Caco-2 (cell line): Measurements from ENCODE around the gene SIRT2. TPM values are rescaled to one million over a fixed set of nuclear protein-coding genes. Genes with fewer than 3 reads are reported as not detected.

Experiments
- BruUV-seq: library from RNA; stranded (reverse); fragments of 400-500 nt; replicated peaks from 2 replicates; lab custom pipeline; 2021; lab: Mats Ljungman, UMichigan
- CTCF ChIA-PET: fragments of 300-600 bp; sonication (Branson Sonifier 250); formaldehyde crosslinking; loops from one replicate; lab custom pipeline; 2022; ENCODE audit warnings: antibody characterized with exemption; lab: Charles Lee
- POLR2A ChIA-PET: fragments of 300-600 bp; sonication (Branson Sonifier 250); formaldehyde crosslinking; loops from one replicate; lab custom pipeline; 2022; ENCODE audit warnings: antibody characterized with exemption; lab: Charles Lee
- DNase-seq, 2 experiments: peaks; one replicate each; pipeline versions ENCODE4 v3.0.0 to v3.0.0-alpha.2; 2020 to 2022
- H3K27me3 ChIP-seq: replicated peaks from 2 replicates; pipeline ENCODE4 v1.6.0; 2011; ENCODE audit warnings: low read length; ENCODE audit not compliant: control insufficient read depth, insufficient read depth
- H3K36me3 ChIP-seq: 2 replicates; pipeline ENCODE4 v1.5.1; 2011; ENCODE audit warnings: low read length; ENCODE audit not compliant: control insufficient read depth, insufficient read depth
- H3K4me1 ChIP-seq: fragments of 250-450 bp; sonication (Bioruptor Pico); 2 replicates; pipeline ENCODE4 v1.5.1; 2020; ENCODE audit warnings: mild to moderate bottlenecking
- H3K4me3 ChIP-seq: 2 replicates; pipeline ENCODE4 v1.5.1; 2011; ENCODE audit warnings: low read depth, mild to moderate bottlenecking, control low read depth, low read length
- H3K9me3 ChIP-seq: fragments of 250-450 bp; sonication (Bioruptor Pico); 2 replicates; pipeline ENCODE4 v1.5.1; 2020; ENCODE audit warnings: mild to moderate bottlenecking, moderate library complexity
- H3K27ac Mint-ChIP-seq: one replicate; pipeline ENCODE4 v1.8.0; 2022; ENCODE audit warnings: mixed read lengths; ENCODE audit not compliant: unreplicated experiment
- H3K27me3 Mint-ChIP-seq: one replicate; pipeline ENCODE4 v1.8.0; 2022; ENCODE audit warnings: mixed read lengths; ENCODE audit not compliant: insufficient read depth, unreplicated experiment
- H3K36me3 Mint-ChIP-seq: one replicate; pipeline ENCODE4 v1.8.0; 2022; ENCODE audit warnings: mild to moderate bottlenecking, mixed read lengths; ENCODE audit not compliant: insufficient read depth, unreplicated experiment
- H3K4me1 Mint-ChIP-seq: one replicate; pipeline ENCODE4 v1.8.0; 2022; ENCODE audit warnings: low read depth, mixed read lengths; ENCODE audit not compliant: unreplicated experiment
- H3K4me3 Mint-ChIP-seq: one replicate; pipeline ENCODE4 v1.8.0; 2022; ENCODE audit warnings: mild to moderate bottlenecking, moderate library complexity, mixed read lengths; ENCODE audit not compliant: unreplicated experiment
- H3K9me3 Mint-ChIP-seq: one replicate; pipeline ENCODE4 v1.8.0; 2022; ENCODE audit warnings: mixed read lengths; ENCODE audit not compliant: unreplicated experiment
- intact Hi-C: fragments of 100-400 bp; cut with micrococcal nuclease; formaldehyde crosslinking; loops from one replicate; pipeline ENCODE4 v1.10.0; 2022; ENCODE audit not compliant: unreplicated experiment
- total RNA-seq: library from RNA; stranded (reverse); gene quantifications from 2 replicates; pipeline ENCODE4 v1.2.3, GENCODE V29; 2022
- TF ChIP-seq, protein P1 (sequence below), 2 experiments: fragments of 200-600 bp in 1 of 2; IDR thresholded peaks; 1 replicate in 1 of 2; 2 replicates in 1 of 2; pipeline versions ENCODE4 v1.5.1 to v1.8.0; 2011 to 2022; ENCODE audit warnings: antibody characterized with exemption in 1 of 2, control low read depth in 1 of 2, inconsistent platforms in 1 of 2, low read depth in 1 of 2, low read length in 1 of 2, mild to moderate bottlenecking in 1 of 2, moderate library complexity in 1 of 2; ENCODE audit not compliant: insufficient read depth in 1 of 2, severe bottlenecking in 1 of 2, unreplicated experiment in 1 of 2

Gene SIRT2
- total RNA-seq, 1 experiment from 2014 or later, result 33.3 TPM

DNA sequence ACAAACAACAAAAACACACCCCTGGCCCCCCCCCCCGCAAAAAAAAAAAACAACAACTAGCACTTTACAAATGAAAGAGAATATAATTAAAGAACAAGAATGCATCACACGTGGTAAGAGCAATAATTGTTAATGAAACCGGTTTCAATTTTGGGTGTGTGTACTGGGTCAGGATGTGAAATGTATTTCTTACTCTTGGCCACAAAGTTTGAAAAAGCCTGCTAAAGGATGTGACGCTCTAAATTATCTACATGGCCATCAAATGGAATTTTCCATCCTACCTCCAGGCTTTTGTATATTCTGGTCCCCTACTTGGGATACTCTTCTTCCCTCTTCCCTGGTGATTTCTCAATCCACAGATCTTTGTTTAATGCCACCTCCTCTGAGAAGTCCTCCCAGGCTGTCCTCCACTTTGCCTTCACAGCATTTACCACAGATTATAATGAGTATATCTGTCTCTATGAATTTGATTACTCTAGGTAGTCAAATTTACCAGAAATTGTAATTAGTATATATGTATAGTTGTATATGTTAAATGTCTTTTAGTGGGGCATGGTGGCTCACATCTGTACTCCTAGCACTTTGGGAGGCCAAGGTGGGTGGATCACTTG is 29.1 kb upstream of the SIRT2 start:
- H3K4me3 ChIP-seq, result no peak overlapping the region
- Mint-ChIP-seq H3K27me3 (no peaks in the 10 kb centered on the region), H3K4me3 (no peak overlapping the region), H3K4me1 (no peaks in the 10 kb centered on the region), H3K36me3 (peaks cover 59% of the 10 kb centered on the region), H3K27ac (no peak overlapping the region), H3K9me3 (peaks cover 5% of the 10 kb centered on the region)
- 0 out of 2 replicates have a peak, but pooled peaks cover 4% of the 10 kb centered on the region for H3K9me3 ChIP-seq
- no TSS peak for BruUV-seq
- TF ChIP-seq, protein P1, sequence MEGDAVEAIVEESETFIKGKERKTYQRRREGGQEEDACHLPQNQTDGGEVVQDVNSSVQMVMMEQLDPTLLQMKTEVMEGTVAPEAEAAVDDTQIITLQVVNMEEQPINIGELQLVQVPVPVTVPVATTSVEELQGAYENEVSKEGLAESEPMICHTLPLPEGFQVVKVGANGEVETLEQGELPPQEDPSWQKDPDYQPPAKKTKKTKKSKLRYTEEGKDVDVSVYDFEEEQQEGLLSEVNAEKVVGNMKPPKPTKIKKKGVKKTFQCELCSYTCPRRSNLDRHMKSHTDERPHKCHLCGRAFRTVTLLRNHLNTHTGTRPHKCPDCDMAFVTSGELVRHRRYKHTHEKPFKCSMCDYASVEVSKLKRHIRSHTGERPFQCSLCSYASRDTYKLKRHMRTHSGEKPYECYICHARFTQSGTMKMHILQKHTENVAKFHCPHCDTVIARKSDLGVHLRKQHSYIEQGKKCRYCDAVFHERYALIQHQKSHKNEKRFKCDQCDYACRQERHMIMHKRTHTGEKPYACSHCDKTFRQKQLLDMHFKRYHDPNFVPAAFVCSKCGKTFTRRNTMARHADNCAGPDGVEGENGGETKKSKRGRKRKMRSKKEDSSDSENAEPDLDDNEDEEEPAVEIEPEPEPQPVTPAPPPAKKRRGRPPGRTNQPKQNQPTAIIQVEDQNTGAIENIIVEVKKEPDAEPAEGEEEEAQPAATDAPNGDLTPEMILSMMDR (IDR thresholded peaks at IDR 0.05; ENCODE audit: insufficient read depth in 1 of 2, low read depth in 1 of 2, low read length in 1 of 2, severe bottlenecking in 1 of 2, unreplicated experiment in 1 of 2), result no peak
- 0 out of 2 replicates have a peak, but pooled peaks cover 5% of the 10 kb centered on the region for H3K4me1 ChIP-seq
- POLR2A ChIA-PET, result interaction anchor here (0.5 to 1.0 kb wide), 2 partner anchors 79 to 233 kb away, joined by 3 to 5 read pairs; no protein-coding TSS in a partner anchor
- no peak for DNase-seq
- peaks cover 11% of the 10 kb centered on the region for H3K36me3 ChIP-seq
- H3K27me3 ChIP-seq, result no peaks in the 10 kb centered on the region
- CTCF ChIA-PET, result interaction anchor here (0.7 to 0.8 kb wide), 2 partner anchors 277 to 567 kb away, joined by 3 to 10 read pairs; no protein-coding TSS in a partner anchor
- intact Hi-C loops, result no loop called here

DNA sequence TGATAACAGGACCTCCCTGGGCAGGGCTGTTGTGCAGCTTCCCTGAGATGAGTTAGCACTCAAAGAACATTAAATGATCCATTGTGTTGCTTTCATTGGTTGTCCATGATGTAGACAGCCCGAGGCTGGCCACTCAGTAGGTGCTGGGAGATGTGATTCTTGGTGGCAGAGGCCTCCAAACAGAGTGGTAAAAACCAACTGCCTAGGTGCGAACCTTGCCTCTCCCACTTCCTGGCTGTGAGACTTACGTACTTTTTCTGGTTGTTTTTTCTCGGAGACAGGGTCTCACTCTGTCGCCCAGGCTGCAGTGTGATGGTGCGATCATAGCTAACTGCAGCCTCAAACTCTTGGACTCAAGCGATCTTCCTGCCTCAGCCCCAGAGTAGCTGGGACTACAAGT is 25.0 kb upstream of the SIRT2 start:
- DNase-seq, result no peak
- ChIA-PET CTCF (interaction anchor here (0.6 kb wide), 1 partner anchor 18 kb away, joined by 3 read pairs; no protein-coding TSS in a partner anchor), POLR2A (no interaction called here)
- intact Hi-C loops, result no loop called here
- H3K4me3 ChIP-seq, result no peak overlapping the region
- H3K4me1 Mint-ChIP-seq, result no peaks in the 10 kb centered on the region
- H3K9me3 Mint-ChIP-seq, result no peaks in the 10 kb centered on the region
- H3K9me3 ChIP-seq, result no peaks in the 10 kb centered on the region
- peaks cover 37% of the 10 kb centered on the region for H3K36me3 Mint-ChIP-seq
- BruUV-seq, result no TSS peak
- H3K27me3 ChIP-seq, result no peaks in the 10 kb centered on the region
- H3K36me3 ChIP-seq, result peaks cover 5% of the 10 kb centered on the region
- H3K4me1 ChIP-seq, result no peaks in the 10 kb centered on the region
- H3K4me3 Mint-ChIP-seq, result no peak overlapping the region
- no peak overlapping the region for H3K27ac Mint-ChIP-seq
- no peaks in the 10 kb centered on the region for H3K27me3 Mint-ChIP-seq
- TF ChIP-seq, protein P1 (IDR thresholded peaks at IDR 0.05; ENCODE audit: insufficient read depth in 1 of 2, low read depth in 1 of 2, low read length in 1 of 2, severe bottlenecking in 1 of 2, unreplicated experiment in 1 of 2), result no peak

DNA sequence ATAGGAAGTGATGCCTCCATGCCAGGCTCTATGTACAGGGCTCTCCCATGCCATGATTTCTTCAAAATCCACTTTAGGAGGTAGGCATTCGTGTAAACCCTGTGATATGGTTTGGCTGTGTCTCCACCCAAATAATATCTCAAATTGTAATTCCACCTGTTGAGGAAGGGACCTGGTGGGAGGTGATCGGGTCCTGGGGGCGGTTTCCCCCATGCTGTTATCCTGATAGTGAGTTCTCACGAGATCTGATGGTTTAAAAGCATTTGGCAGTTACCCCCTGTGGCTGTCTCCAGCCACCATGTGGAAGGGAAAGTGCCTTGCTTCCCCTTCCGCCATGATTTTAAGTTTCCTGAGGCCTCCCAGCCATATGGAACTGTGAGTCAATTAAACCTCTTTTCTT is 23.1 kb upstream of the SIRT2 start:
- BruUV-seq, result no TSS peak
- H3K9me3 Mint-ChIP-seq, result no peaks in the 10 kb centered on the region
- no peak overlapping the region for H3K27ac Mint-ChIP-seq
- H3K27me3 ChIP-seq, result no peaks in the 10 kb centered on the region
- H3K36me3 ChIP-seq, result peaks cover 5% of the 10 kb centered on the region
- TF ChIP-seq, protein P1 (IDR thresholded peaks at IDR 0.05; ENCODE audit: insufficient read depth in 1 of 2, low read depth in 1 of 2, low read length in 1 of 2, severe bottlenecking in 1 of 2, unreplicated experiment in 1 of 2), result no peak
- no peak overlapping the region for H3K4me3 Mint-ChIP-seq
- H3K27me3 Mint-ChIP-seq, result no peaks in the 10 kb centered on the region
- intact Hi-C loops, result no loop called here
- H3K4me3 ChIP-seq, result no peak overlapping the region
- no peaks in the 10 kb centered on the region for H3K4me1 ChIP-seq
- no peaks in the 10 kb centered on the region for H3K4me1 Mint-ChIP-seq
- H3K9me3 ChIP-seq, result no peaks in the 10 kb centered on the region
- ChIA-PET CTCF (no interaction called here), POLR2A (no interaction called here)
- DNase-seq, result no peak
- H3K36me3 Mint-ChIP-seq, result peaks cover 21% of the 10 kb centered on the region
